GM12864 (cell line): ENCODE results near the gene CNGA4.
A peak's percentile ranks its signal among the peaks of the same experiment; 100 is the strongest.

Experiments
- DNase-seq: peaks from one replicate; pipeline ENCODE4 v3.0.0-alpha.2; 2011; ENCODE audit warnings: low read depth
- H3K4me3 ChIP-seq: 2 replicates; pipeline ENCODE4 v1.5.1; 2011; ENCODE audit warnings: mild to moderate bottlenecking, low read depth, low read length, control low read depth
- TF ChIP-seq, protein P1 (sequence below): IDR thresholded peaks from 2 replicates; pipeline ENCODE4 v1.5.1; 2011; ENCODE audit warnings: low read depth, mild to moderate bottlenecking, moderate library complexity, low read length, control low read depth, inconsistent platforms; ENCODE audit errors: missing control alignments

The CNGA4 gene

DNA sequence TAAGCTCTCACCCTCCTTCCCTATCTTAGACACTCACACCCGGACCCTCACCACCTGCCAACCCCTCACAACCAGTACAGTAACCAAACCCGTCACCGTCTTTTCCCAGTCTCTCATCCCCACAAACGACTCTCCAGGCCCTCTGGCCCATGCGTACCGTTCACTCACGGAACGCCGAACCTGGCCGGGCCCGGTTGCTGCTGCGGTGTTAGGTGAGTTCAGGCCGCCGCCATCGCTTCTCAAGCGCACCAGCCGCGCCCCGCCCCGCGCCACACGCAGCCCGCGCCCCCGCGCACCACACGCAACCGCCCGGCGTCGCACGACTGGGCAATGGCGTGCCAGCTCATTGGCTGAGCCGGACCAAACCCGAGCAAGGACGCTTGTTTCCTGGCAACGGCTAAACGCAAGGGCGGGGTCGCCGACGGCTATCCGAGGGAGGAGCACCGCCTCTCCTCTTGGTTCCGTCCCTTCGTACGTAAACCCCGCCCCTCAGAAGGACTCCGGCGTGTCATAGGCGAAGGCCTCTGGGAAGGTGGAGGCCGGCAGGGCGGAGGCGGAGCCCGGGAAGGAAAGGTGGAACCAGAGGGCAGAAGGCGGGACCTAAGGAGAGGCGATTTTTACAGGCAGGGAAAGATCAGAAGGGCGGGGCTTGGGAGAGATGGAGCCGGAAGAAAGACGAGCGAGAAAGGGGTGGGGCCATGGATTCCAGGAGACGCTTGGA, 4.3 kb upstream of the CNGA4 start, which contains the start of gene FHIP1B:
Gene FHIP1B (minus strand): TSS at position 250 of the 721 bp plus-strand sequence. CDS start 10,120 bp downstream, outside the sequence.
- DNase-seq, result peak; percentile 99
- peak within 1 kb of the TSS; percentile 99 for H3K4me3 ChIP-seq
- TF ChIP-seq, protein P1, sequence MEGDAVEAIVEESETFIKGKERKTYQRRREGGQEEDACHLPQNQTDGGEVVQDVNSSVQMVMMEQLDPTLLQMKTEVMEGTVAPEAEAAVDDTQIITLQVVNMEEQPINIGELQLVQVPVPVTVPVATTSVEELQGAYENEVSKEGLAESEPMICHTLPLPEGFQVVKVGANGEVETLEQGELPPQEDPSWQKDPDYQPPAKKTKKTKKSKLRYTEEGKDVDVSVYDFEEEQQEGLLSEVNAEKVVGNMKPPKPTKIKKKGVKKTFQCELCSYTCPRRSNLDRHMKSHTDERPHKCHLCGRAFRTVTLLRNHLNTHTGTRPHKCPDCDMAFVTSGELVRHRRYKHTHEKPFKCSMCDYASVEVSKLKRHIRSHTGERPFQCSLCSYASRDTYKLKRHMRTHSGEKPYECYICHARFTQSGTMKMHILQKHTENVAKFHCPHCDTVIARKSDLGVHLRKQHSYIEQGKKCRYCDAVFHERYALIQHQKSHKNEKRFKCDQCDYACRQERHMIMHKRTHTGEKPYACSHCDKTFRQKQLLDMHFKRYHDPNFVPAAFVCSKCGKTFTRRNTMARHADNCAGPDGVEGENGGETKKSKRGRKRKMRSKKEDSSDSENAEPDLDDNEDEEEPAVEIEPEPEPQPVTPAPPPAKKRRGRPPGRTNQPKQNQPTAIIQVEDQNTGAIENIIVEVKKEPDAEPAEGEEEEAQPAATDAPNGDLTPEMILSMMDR, result no peak

DNA sequence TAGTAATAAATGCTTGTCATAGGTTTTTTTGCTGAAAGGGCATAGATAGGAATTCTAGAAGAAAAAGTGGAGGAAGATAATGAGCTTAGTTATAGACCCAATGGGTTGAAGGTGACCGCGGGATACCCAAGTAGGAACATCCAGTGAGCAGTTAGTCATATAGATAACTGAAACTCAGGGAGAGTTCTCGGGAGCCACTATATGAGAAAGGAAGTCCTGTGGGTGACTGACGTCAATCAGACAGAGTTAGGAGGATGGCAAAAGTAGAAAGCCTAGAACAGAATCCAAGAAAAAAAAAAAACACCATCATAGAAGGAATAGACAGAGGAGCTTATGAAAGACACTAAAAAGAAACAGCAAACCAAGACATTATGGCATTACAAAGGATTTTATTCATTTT, 1.6 kb upstream of the CNGA4 start:
- H3K4me3 ChIP-seq, result no peak overlapping the region
- DNase-seq, result no peak
- TF ChIP-seq, protein P1, result no peak

DNA sequence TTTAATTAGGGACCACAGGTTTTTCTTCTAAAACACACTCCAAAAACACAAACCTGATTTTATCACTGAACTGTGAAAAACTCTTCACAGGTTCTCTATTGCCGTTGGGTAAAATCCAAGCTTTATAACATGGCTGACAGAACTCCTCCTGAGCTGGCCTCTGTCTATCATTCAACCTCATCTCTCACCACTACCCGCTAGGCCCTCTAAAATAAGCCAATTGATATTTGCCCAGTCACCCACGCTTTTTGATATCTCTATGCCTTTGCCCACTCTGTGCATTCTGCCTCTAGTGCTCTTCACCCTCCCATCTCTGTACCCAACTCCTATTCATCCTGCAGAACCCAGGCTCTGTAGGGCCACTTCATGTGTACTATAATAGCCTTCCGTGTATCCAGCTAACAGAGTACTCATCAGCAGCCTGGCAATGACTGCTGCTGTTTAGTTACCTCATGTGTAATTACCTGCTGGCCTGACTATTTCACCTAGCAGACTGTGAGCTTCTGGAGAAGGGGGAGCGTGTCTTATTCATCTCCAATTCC, 1.1 kb upstream of the CNGA4 start:
- no peak for DNase-seq
- TF ChIP-seq, protein P1, result no peak
- H3K4me3 ChIP-seq, result no peak overlapping the region

DNA sequence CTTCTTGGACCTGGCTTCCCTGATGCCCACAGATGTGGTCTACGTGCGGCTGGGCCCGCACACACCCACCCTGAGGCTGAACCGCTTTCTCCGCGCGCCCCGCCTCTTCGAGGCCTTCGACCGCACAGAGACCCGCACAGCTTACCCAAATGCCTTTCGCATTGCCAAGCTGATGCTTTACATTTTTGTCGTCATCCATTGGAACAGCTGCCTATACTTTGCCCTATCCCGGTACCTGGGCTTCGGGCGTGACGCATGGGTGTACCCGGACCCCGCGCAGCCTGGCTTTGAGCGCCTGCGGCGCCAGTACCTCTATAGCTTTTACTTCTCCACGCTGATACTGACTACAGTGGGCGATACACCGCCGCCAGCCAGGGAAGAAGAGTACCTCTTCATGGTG, 1.2 kb downstream of the CNGA4 start:
- no peak overlapping the region for H3K4me3 ChIP-seq
- no peak for DNase-seq
- TF ChIP-seq, protein P1, result no peak

DNA sequence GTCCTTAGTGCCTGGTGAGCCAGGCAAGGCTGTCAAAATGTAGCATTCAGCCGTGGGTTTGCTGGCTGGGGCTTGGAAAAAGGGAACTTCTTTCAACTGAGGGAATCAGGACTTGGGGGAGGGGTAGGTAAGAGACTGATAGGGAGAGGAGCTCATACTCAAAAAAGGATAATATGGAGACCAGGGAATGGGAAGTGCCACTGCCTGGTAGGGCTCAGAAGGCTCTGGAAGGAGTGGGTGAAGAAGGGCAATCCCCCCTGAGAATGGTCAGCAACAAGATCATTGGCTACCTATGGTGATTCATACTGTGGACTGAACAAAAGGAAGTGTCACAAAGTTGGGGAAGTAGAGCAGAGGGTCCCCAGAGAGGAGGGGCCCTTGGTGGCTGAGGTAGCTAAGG, 1.9 kb downstream of the CNGA4 start:
- DNase-seq, result no peak
- TF ChIP-seq, protein P1, result no peak
- no peak overlapping the region for H3K4me3 ChIP-seq

DNA sequence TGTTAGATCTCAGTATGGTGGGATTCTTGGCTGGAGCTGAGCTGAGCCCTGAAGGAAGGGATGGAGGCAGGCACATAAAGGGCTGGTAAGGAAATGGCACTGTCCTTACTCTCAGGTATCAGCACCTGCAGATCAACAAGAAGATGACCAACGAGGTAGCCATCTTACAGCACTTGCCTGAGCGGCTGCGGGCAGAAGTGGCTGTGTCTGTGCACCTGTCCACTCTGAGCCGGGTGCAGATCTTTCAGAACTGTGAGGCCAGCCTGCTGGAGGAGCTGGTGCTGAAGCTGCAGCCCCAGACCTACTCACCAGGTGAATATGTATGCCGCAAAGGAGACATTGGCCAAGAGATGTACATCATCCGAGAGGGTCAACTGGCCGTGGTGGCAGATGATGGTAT, 2.4 kb downstream of the CNGA4 start:
- TF ChIP-seq, protein P1, result no peak
- H3K4me3 ChIP-seq, result no peak overlapping the region
- no peak for DNase-seq

DNA sequence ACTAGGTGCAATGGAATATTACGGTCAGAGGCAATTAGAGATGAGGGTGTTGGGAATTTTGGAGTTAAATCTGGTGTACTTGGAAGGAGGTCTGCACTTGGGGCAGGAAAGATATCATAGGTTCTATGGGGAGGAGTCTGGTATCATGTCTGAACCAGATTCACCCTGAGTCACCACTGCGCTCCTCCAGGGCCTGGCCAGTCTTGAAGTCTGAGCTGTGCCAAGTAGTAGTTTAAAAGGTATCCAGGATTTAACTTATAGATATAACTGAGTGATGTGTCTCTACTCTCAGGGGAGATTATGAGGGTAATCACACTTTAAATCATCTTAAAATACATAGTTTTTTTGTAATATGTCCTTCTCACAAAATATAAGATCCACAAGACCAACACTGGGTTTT, 6.6 kb downstream of the CNGA4 start:
- H3K4me3 ChIP-seq, result no peak overlapping the region
- TF ChIP-seq, protein P1, result no peak
- DNase-seq, result no peak
